Globus pallidus (tissue), 1 donor: ENCODE results near the gene PLAU.
"Not testable (repeated sequence)": the region's sequence is repeated elsewhere in the genome, so short reads cannot be mapped to it uniquely, and the experiment has no call there.

Experiments
- DNase-seq: peaks from one replicate; pipeline ENCODE4 v3.0.0-alpha.2; 2015; ENCODE audit warnings: low spot score

PLAU gene

GRCh38 chr10:73950155-73950948 lies 39.4 kb downstream of the PLAU start:
- DNase-seq = no peak

- DNase-seq = no peak
Observed at GRCh38 chr10:73953665-73954064, 42.7 kb downstream of the PLAU start.

GRCh38 chr10:73954737-73955136 lies 43.8 kb downstream of the PLAU start:
- DNase-seq = no peak

- DNase-seq = no peak
Observed at GRCh38 chr10:73955719-73956118, 44.8 kb downstream of the PLAU start.

- peak; percentile 33 for DNase-seq
Observed at GRCh38 chr10:73956476-73957359, 45.8 kb downstream of the PLAU start.

GRCh38 chr10:73959484-73960243 lies 48.7 kb downstream of the PLAU start:
- DNase-seq = no peak

- DNase-seq = no peak
Observed at GRCh38 chr10:73962386-73962785, 51.5 kb downstream of the PLAU start.

- not testable (repeated sequence) for DNase-seq
Observed at GRCh38 chr10:73963533-73963932, 52.6 kb downstream of the PLAU start.

- no peak for DNase-seq
Observed at GRCh38 chr10:73964743-73965142, 53.8 kb downstream of the PLAU start.

GRCh38 chr10:73965267-73965889 lies 54.4 kb downstream of the PLAU start:
- DNase-seq = not testable (repeated sequence)

- DNase-seq = no peak
Observed at GRCh38 chr10:73965890-73966768, 55.2 kb downstream of the PLAU start.

GRCh38 chr10:73967022-73967429 lies 56.1 kb downstream of the PLAU start:
- no peak for DNase-seq
